ENCODE data around the gene GPI.
A peak's percentile ranks its signal among the peaks of the same experiment; 100 is the strongest.

GPI gene

GRCh38 chr19:34350161-34350561 lies 14.8 kb upstream of the GPI start:
- no peak overlapping the region for H3K4me3 ChIP-seq (ENCODE audit: low read depth, low read length)
- TF ChIP-seq, protein P1, sequence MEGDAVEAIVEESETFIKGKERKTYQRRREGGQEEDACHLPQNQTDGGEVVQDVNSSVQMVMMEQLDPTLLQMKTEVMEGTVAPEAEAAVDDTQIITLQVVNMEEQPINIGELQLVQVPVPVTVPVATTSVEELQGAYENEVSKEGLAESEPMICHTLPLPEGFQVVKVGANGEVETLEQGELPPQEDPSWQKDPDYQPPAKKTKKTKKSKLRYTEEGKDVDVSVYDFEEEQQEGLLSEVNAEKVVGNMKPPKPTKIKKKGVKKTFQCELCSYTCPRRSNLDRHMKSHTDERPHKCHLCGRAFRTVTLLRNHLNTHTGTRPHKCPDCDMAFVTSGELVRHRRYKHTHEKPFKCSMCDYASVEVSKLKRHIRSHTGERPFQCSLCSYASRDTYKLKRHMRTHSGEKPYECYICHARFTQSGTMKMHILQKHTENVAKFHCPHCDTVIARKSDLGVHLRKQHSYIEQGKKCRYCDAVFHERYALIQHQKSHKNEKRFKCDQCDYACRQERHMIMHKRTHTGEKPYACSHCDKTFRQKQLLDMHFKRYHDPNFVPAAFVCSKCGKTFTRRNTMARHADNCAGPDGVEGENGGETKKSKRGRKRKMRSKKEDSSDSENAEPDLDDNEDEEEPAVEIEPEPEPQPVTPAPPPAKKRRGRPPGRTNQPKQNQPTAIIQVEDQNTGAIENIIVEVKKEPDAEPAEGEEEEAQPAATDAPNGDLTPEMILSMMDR (IDR thresholded peaks at IDR 0.05; ENCODE audit: insufficient read depth, low read depth, low read length, missing control alignments) = no peak
- DNase-seq (ENCODE audit: low read depth) = peak; percentile 21

- TF ChIP-seq, protein P1 (IDR thresholded peaks at IDR 0.05; ENCODE audit: insufficient read depth, low read depth, low read length, missing control alignments) = no peak
- H3K4me3 ChIP-seq (ENCODE audit: low read depth, low read length) = no peak overlapping the region
- DNase-seq (ENCODE audit: low read depth) = no peak
Measured at GRCh38 chr19:34351382-34351826, 13.6 kb upstream of the GPI start.

GRCh38 chr19:34353546-34353945 lies 11.4 kb upstream of the GPI start:
- DNase-seq (ENCODE audit: low read depth) = no peak

DNA sequence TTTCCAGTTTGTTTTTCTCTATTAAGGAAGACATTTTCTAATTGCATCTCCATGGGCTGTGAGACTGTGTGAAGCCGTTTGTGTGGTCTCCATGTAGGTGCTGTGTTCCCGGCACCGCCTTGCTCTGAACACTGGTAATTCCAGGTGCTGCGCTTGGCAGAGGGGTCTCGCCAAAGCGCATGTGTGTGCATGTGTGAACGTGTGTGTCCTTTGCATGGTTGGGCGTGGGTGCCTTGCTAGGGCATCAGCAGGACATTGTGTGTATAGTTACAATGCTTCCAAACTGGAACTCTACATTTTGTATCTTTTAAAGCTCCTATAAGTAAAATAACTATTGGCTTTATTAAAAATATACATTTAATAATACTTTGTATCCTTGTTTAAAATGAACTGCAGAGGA lies 9.8 kb upstream of the GPI start:
- no peak for DNase-seq (ENCODE audit: low read depth)
- H3K4me3 ChIP-seq (ENCODE audit: low read depth, low read length) = no peak overlapping the region
- TF ChIP-seq, protein P1 (IDR thresholded peaks at IDR 0.05; ENCODE audit: insufficient read depth, low read depth, low read length, missing control alignments) = no peak

More at GRCh38 chr19:34353546-34353945, 11.4 kb upstream of the GPI start:
- TF ChIP-seq, protein P1 (IDR thresholded peaks at IDR 0.05; ENCODE audit: insufficient read depth, low read depth, low read length, missing control alignments) = no peak
- no peak overlapping the region for H3K4me3 ChIP-seq (ENCODE audit: low read depth, low read length)

- DNase-seq (ENCODE audit: low read depth) = no peak
- no peak overlapping the region for H3K4me3 ChIP-seq (ENCODE audit: low read depth, low read length)
- TF ChIP-seq, protein P1 (IDR thresholded peaks at IDR 0.05; ENCODE audit: insufficient read depth, low read depth, low read length, missing control alignments) = no peak
Measured at GRCh38 chr19:34356875-34357274, 8.1 kb upstream of the GPI start.

- no peak for DNase-seq (ENCODE audit: low read depth)
- H3K4me3 ChIP-seq (ENCODE audit: low read depth, low read length) = no peak overlapping the region
- TF ChIP-seq, protein P1 (IDR thresholded peaks at IDR 0.05; ENCODE audit: insufficient read depth, low read depth, low read length, missing control alignments) = no peak
Measured at GRCh38 chr19:34357431-34357830, 7.6 kb upstream of the GPI start.
